NCI-H82 (cell line): ENCODE measurements around the gene CDH23.
"Not testable (repeated sequence)": the region's sequence is repeated elsewhere in the genome, so short reads cannot be mapped to it uniquely, and the experiment has no call there.

Experiments
- DNase-seq: peaks from one replicate; lab custom pipeline; 2025; lab: John Stamatoyannopoulos, UW

CDH23 gene

DNA sequence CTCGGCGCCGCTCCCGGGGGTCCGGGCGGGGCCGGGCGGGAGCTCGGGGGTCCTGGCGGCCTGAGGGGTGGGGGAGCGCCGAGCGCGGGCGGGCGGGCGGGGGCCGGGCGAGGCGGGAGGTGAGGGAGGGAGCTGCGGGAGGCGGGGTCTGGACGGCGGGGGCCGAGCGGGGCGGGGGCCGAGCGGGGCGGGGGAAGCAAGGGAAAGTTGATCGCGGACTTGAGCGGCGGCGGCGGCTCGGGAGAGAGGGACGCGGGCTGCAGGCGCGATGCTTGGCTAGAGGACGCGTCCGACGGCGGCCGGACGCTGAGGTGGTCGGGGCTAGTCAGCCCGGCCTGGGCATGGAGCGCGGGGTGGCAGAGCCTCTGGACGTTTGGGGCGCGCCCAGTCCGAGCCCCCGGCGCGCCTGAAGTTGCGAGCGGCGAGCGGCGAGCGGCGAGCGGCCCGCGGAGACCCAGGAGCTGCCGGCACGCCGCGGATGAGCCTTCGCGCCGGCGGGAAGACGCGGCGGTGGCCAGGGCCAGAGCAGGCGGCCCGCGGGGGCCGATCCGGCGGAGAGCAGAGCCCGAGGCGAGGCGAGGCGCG, at the start of gene CDH23:
Gene CDH23 (plus strand): TSS at position 210 of the 585 bp plus-strand sequence. CDS start 42,912 bp downstream, outside the sequence.
- peak; percentile 65 for DNase-seq

DNA sequence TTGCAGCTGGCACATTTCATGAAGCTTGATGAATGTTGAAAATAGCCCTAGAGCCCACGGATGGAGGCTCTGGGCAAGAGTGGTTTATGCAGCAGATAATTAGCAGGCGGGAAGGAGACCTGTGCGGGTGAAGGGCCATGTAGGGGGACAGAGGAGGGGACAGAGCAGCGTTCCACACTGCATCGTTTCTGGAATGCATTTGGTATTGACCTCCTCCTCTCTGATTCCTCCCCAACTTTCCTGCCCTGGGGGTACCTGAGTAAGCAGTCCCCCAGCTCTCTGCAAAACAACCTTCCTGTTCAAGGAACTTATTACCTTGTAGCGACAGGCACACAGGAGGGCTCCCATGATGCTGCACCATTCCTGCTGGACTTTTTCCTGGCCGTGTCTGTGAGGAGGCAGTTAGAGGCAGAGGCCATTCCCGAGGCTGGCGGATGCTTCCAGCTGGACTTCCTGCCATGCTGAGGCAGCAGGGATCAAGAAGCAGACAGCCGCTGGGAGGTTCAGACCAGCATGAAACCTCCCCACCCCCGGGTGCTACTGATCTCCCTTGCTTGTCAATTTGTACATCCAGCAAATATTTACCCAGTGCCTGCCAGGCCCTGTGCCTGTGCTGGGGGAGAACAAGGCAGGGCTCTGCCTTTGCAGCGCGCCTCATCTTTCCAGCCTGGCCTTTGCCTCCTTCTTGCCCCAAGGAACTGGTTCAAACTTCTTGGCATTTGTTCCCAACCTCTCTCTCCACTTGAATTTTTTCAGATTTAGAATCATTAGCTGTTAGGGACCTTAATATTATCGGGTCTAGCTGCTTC, 48.9 kb upstream of the CDH23 start:
- DNase-seq: peak; percentile 37

- DNase-seq: no peak
These were observed 47.9 kb upstream of the CDH23 start for GRCh38 chr10:71348850-71349249.

DNA sequence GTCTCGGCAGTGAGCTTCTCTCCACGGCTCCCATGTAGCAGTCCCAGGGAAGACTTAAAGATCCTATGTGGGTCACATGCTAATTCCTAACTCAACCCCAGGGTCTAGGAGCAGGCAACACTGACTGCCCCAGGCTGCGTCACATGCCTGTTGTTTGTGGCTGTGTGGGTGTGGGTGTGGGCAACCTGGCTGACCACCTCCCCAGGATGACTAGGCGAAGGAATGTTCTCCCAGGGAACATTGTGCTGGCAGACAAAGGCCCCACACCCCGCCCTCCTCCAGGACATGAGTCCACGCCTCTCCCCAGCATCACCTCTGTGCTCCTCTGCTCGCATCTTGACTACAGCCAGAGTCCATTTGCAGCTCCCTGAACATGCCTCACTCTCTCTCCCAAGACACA, 47.3 kb upstream of the CDH23 start:
- no peak for DNase-seq

DNA sequence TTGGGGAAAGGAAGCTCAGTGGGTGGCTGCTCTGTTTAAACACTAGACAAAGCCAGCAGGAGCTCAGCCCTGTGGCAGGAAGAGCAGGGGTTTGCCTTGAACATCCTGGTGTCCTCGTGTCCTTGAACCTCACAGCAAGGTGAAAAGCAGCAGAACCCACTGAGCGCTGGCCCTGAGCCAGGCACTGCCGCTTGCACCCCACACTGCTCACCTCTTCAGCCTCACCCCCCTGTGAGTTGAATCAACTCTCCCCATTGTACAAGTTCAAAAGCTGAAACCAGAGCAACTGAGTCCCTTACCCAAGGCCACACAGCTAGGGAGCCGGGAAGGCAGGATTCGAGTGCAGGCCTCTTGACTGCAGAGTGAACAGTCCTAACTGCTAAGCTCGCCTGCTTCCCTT, 45.6 kb upstream of the CDH23 start:
- DNase-seq: no peak

DNA sequence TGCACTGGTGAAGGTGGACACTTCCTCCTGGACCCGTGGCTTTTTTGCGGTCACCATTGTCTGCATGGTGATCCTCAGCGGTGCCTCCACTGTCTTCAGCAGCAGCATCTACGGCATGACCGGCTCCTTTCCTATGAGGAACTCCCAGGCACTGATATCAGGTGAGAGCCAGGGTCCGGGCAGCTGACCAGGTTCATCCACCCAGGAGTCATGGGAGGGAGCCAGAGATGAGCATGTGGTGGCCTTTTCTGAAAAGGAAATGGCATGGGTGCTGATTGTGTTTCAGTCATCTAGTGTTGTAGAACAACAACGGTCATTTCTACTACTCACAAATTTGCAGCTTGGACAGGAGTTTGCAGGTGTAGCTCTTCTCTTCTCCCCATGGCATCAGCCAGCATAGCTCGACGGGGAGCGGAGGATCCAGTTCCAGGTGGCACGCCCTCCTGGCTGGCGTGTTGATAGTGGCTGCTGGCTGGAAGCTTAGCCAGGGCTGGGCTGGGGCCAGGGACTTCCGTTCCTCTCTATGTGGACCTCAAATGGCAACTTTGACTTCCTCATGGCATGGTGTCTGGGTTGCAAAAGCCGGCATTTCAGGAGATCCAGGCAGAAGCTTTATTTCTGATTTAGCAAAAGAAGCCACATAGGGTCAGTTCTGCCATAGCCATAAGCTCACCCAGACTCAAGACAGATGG, 44.9 kb upstream of the CDH23 start:
- DNase-seq: no peak

DNA sequence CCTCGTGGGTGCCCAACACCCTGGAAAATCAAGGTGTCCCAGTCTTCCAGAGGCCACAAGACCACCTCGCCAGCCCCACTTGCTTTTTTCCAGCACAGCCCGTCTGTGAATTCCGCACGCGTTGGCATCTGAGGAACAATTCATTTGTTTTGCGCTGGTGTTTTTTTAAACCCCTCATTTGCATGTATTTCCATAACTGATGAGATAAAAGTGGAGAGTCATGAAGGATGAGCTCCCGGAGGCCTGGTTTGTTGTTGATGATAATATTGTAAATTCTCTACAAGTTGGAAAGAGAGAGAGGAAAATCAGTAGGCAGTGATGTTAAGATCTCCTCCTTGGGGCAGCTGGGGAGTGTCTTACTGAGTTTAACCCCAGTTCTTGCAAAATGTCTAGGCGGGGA, 43.1 kb upstream of the CDH23 start:
- no peak for DNase-seq

- DNase-seq: no peak
These were observed 41.9 kb upstream of the CDH23 start for GRCh38 chr10:71354776-71355175.

DNA sequence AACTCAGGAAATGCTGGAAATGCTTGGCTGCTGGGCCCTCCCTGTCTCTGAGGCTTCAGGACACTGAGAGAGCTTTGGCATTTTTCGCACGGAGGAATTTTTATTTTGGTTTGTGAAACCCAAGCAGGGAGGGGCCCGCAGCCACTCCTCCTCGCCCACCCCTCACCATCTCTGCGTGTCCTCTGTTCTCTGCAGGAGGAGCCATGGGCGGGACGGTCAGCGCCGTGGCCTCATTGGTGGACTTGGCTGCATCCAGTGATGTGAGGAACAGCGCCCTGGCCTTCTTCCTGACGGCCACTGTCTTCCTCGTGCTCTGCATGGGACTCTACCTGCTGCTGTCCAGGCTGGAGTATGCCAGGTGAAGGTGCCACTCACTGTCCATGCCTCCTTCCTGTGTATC, 40.8 kb upstream of the CDH23 start:
- DNase-seq: no peak

DNA sequence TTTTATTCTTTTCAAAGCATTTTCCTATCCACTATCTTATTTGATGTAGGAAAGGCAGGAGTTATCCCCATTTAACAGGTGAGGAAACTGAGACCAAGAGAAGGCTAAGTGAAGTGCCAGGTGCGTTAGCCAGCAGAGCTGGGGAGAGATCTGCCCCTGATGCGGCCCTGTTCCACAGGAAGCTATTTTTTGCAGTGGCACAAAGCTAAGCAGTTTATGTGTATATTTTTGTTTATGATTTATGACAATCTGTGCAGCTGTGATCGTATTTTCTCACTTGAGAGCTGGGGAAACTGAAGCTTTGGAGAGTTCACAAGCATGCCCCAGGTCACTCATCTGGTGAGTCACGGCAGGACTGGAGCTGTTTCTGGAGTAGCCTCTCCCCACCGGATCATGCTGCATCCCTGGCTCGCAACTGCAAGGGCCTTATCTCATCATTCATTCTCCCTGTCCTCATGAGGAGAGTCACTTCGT, 38.9 kb upstream of the CDH23 start:
- DNase-seq: no peak

DNA sequence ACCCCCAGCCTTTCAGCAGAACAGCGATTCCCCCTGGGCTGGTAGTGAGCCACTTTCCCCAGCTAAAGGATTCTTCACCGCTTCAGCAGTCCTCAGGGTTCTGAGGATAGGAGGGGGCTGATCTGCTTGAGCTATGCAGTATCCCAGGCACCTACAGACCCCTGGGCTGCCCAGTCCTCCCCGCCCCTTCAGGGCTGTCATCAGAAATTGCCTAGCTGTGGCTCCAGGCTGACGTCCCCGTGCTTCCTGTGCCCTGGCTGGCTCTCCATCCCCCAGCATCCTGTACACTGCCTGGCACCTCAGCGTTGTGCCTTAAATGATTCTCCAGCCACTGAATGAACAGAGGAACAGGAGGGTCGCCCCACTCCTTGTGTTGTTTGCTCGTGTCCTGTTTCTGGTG, 38.4 kb upstream of the CDH23 start:
- no peak for DNase-seq

- DNase-seq: not testable (repeated sequence)
These were observed 37.8 kb upstream of the CDH23 start for GRCh38 chr10:71358906-71359305.

GRCh38 chr10:71359364-71360046, 37.2 kb upstream of the CDH23 start:
- no peak for DNase-seq

DNA sequence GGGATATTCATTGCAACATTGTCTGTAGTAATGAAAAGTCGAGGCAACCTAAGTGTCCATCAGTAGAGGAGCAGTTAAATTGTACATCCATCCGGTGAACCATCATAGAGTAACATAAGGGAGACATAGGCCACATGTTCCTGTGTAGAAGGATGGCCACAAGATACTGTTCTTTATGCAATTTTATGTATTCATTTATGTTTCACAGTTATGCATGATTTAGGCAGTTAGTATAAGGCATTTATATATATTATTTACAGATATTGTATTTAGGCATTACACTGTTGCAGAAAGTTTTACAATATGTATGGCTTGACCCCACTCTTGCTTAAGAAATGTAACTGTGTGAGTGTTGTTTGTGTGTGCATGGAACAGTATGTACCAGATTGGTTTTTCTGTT, 36.0 kb upstream of the CDH23 start:
- no peak for DNase-seq

DNA sequence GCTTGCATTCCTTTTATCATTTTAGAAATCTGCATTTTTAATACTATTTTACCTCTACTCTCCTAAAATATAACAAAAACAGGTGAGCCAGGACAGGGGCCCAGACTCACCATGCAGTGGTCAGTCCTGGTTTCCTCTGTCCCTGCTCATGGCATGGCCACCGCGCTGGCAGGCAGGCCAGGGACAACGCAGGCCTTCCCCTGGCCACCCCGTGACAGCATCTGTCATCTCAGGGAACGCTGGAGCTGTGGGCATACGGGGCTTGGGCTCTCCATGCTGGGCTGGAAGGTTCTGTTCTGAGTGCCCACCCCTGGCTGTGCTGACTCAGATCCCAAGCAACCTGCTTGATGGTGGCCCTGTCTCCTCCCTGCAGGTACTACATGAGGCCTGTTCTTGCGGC, 35.1 kb upstream of the CDH23 start:
- DNase-seq: no peak

DNA sequence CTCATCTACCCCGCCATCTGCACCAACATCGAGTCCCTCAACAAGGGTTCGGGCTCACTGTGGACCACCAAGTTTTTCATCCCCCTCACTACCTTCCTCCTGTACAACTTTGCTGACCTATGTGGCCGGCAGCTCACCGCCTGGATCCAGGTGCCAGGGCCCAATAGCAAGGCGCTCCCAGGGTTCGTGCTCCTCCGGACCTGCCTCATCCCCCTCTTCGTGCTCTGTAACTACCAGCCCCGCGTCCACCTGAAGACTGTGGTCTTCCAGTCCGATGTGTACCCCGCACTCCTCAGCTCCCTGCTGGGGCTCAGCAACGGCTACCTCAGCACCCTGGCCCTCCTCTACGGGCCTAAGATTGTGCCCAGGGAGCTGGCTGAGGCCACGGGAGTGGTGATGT, 34.6 kb upstream of the CDH23 start:
- DNase-seq: no peak

- DNase-seq: no peak
These were observed 32.8 kb upstream of the CDH23 start for GRCh38 chr10:71363936-71364335.

- no peak for DNase-seq
These were observed 31.4 kb upstream of the CDH23 start for GRCh38 chr10:71365366-71365765.

DNA sequence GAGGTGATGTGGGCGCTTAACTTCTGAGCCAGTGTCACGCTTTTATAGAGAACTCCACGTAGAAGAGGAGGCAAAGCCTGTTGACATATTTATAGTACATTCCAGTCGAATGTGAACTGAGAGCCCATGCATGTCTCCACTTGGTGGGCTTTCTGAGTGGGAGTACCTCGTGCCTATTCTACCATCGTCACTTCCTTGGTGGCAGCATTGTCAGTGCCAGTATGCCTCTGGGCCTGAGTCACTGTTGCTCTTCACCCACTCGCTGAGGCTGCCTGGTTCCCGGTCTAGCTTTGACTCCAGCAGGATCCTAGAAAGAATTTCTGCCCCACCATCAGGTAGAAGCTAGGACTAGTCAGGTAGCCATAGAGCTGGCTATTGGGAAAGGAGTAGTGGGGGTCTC, 30.0 kb upstream of the CDH23 start:
- DNase-seq: no peak

DNA sequence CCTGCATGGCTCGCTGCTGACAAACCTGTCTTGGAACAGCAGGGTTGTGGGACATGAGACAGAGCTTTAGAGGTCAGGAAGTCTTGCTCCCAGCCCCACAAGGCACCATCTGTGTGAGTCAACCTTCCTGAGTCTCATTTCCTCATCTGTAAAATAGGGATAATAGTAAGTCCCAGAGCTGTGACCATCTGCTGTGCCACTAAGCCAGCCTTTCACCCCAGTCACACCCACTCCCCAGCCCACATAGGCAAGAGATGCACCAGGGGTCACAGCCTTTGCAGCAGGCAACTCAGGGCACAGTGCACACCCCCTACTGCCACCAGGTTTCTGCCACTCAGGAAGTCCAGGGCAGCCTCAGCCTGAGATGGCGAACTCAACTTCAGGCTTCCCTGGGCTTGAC, 29.4 kb upstream of the CDH23 start:
- DNase-seq: peak; percentile 86

DNA sequence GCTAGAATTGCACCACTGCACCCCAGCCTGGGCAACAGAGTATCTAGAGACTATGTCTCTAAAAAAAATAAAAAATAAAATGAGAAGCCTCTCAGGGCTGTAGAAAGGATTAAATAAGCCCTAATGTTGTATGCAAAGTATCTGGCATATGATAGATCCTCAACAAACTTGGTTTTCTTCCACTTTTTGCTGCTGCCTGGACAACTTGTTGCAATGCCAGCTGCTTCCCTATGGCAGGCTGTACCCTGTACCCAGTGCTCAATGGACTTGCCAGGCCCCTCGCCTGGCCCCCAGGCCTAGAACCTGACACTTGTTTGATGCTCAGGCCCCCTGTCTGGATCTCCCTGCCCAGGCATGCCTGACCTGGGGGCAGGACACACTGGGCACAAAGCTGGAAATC, 28.5 kb upstream of the CDH23 start:
- no peak for DNase-seq

GRCh38 chr10:71368643-71369042, 28.1 kb upstream of the CDH23 start:
- DNase-seq: peak; percentile 27

- no peak for DNase-seq
These were observed 27.1 kb upstream of the CDH23 start for GRCh38 chr10:71369602-71370001.
